CD4-positive, alpha-beta T cell treated with Interleukin-4 for 1 hour (primary cell): Measurements from ENCODE around the gene GADD45GIP1.

Experiments
- DNase-seq, 2 donors: peaks; one replicate each; pipeline ENCODE4 v3.0.0-alpha.2; 2020 to 2022

GADD45GIP1 gene

DNA sequence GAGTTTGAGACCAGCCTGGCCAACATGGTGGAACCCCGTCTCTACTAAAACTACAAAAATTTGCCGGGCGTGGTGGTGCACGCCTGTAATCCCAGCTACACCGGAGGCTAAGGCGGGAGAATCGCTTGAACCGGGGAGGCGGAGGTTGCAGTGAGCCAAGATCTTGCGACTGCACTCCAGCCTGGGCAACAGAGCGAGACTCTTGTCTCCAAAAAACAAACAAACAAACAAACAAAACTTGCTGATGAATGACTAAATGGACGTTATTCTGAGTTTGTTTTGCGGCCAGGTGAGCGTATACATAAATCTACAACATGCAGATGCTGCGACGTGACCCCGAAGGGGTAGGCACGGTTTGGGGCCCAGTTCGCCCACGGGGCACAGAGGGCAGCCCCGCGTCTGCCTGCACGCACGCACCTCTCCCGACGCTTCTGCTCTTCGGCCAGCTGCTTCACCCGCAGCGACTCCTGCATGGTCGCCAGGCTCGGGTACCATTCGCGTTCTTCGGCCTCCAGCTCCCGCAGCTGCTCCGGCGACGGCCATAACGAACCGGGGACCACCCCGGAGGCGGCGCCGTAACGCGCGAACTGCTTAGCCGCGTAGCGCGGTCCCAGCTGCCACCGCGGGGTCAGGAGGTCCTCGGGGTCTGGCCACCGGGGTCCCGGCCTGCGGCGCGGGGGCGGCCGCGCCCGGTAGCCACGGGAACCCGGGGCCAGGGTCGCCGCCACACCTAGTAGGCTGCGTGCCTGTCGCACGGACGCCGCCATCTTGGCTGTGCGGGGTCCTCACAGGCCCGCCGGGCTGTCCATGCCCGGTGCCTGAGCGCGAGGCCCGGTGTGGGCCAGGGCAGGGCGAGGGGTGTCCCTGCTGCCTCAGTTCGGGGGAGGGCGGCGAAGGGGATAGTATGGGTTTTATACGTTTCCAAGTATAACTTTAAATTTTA lies at the start of gene GADD45GIP1:
TSS of gene GADD45GIP1 (minus strand) at position 778 of the 943 bp plus-strand sequence. CDS start at position 767, 11 bp downstream.
- DNase-seq: peak; percentile 80 to 82

DNA sequence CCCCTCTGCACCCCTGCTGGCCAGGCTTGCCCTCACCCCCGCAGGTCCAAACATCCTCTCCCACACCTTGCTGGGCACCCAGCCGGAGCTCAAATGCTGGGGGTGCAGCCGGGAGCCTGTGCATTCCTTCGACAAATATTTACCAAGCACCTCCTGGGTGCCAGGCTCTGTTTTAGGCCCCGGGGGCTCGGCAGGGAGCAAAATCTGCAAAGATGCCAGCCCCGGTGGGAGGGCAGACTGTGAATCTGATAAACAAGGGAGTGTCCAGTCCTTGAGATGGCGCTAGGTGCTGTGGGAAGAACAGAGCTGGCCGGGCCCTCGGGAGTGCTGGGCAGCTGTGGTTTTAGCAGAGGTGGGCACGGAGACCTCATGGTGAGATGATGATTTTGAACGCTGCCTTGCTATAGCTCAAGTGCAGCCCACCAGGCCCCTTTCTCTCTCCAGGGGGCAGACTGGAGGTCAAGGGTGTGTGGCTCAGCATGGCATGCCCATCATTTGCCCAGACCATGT lies 48.9 kb upstream of the GADD45GIP1 start:
- DNase-seq: no peak

DNA sequence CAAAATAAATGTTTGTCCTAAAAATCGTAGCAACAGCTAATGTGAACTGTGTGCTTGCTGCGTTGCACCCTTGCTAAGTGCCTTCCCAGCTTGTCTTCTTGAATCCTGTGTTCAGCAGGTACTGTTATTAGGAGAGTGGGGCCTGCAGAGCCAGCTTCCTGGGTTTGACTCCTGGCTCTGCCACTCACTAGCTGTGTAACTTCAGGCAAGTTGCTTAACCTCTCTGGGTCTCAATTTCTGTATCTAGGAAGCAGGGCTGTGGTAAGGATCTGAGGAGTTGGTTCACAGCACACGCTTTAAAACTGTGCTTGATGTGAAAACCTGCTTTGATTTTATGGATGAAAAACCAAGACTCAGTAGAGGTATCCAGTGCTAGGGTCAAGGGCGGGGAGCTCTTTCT lies 48.2 kb upstream of the GADD45GIP1 start:
- no peak for DNase-seq

DNA sequence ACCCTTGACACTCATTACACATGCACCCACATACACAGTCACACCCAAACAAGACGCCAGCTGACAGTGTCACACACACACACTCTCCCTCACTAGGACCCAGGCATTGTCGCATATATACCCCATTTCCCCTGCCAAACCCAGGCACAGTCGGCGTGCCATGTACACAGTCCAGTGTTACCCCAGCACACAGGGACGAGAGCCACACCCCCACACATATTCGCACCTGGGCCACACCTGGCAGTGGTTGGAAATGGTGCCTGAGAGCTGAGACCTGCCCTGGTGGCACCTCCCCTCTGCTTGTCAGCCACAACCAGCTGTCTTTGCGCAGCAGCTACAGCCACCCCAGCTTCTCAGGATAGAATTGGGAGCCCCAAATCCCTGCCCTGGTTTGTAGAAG lies 47.2 kb upstream of the GADD45GIP1 start:
- DNase-seq: no peak

GRCh38 chr19:13003081-13003480 lies 46.1 kb upstream of the GADD45GIP1 start:
- no peak for DNase-seq

DNA sequence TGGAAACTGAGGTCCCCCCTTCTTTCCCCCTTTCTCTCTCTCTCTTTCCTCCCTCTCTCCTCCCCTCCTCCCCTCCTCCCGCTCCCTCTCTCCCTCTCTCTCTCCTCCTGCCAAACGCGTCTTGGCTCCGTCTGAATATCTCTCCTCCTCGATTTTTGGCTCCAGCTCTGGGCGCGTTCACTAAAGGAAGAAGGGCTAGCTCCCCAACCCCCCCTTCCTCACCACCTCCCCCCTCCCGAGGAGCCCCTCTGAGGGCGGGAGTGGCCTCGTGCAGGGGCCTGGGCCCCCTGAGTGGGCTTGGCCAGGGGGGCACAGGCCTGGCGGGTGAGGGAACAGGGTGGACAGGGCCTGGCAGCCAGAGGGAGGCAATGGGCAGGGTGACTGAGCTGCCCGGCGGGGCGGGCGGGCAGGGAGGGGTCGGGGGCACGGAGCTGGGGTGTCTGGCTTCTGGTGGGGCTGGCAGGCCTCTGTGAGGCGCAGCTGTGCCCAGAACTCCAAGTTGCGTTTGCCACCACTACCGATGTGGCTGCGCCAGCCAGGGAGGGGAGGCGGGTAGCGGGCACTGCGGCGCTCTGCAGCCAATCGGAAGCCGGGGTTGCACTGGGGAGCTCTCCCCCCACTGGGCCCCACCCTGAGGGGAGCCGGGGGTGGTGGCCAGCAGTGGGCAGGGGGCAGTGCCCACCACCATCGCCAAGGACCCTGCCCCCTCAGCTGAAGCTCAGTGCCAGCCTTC lies 45.3 kb upstream of the GADD45GIP1 start:
- DNase-seq: no peak

DNA sequence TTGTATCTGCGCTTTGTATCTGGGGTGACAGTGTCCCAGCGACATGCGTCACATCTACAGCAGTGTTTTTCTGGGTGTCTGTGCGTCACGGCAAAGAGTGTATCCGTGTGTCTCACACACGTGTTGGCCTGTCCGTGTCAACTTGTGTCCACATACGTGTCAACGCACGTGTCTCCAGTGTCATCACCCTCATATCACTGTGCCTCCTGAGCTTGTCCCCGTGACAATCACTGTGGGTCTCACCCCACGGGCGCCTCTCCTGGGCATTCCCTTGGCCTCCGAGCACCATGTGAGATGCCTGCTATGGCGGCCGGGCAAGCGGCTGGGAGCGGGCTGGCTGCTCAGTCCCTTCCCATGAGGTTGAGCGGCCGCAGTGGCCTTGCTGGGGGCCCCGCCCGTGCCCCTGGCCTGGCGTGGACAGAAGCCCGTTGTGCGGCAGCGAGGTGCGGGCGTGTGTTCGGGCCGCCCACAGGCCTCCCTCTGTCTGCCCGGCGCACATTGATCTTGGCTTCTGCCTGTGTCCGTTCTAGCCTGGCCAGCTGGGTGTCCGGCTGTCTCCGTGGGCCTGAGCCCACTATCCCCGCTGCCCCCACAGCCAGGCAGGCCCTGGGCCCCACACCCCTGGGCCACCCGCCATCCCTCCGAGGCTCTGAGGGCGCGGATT lies 44.6 kb upstream of the GADD45GIP1 start:
- DNase-seq: no peak

DNA sequence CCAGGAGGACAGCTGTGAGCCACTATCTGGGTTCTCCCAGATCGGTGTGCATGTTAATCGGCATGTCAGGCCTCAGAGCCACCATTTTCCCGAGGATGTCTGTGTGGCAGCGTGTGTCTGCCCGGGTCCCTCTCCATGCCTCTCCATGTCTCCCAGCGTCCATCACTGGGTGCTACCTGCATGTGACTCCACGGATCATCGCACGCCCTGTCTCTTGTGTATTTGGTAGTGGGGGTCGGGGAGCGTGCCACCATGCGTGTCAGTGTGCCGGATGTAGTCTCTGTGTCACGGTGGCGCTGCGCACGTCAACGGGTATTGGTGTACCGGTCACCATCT lies 44.1 kb upstream of the GADD45GIP1 start:
- no peak for DNase-seq

DNA sequence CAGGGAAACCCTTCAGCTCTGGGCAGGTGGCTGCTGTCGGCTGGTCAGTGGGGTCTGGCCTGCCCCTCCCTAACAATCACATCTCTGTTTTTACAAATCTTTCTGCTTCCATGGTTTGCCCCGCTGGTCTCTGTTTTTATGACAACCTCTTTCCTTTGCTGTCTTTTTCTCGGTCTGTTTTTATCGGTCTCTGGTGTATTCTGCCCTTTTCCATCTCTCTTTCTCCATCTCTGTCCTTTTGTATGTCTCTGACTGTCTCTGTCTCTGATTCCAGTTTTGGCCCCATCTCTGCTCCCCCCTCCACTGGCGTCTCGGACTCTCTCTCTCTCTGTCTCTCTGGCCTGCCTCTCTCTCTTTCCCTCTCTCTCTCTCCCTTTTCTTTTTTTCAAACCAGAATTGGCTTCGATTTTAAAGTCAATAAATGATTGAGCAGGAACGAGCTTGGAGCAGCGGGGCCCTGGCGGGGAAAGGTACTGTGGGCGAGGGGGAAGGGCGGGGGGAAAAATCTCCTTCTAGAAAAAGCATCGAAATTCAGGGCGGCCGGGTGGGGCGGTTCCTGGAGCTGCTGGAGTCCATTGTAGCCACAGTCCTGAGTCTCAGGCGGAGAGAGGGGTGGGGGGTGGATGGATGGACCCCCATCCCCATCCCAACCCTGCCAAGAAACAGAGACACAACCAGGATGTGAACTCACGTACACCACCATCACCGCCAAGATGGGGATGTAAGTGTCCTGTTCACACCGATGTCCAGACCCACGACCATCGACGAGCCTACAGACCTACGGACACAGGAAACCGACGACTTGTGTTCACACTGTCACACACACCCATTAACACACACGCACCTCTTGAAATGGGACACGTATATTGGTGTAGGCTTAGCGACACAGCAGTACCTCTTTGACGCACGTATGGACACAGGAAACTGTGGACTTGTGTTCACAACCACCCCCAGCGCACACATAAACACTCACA lies 41.2 kb upstream of the GADD45GIP1 start:
- DNase-seq: no peak

GRCh38 chr19:12997179-12997966 lies 40.4 kb upstream of the GADD45GIP1 start:
- DNase-seq: no peak

GRCh38 chr19:12996406-12997094 lies 39.5 kb upstream of the GADD45GIP1 start:
- DNase-seq: no peak

GRCh38 chr19:12995596-12996405 lies 38.8 kb upstream of the GADD45GIP1 start:
- peak in 1 of 2 donors; percentile 23 for DNase-seq

- DNase-seq: peak; percentile 59 to 61
Measured at GRCh38 chr19:12994701-12995595, 37.9 kb upstream of the GADD45GIP1 start, which contains the start of gene NFIX. Gene NFIX (plus strand): TSS chr19:12995475. CDS start chr19:12995838, 363 bp downstream.

DNA sequence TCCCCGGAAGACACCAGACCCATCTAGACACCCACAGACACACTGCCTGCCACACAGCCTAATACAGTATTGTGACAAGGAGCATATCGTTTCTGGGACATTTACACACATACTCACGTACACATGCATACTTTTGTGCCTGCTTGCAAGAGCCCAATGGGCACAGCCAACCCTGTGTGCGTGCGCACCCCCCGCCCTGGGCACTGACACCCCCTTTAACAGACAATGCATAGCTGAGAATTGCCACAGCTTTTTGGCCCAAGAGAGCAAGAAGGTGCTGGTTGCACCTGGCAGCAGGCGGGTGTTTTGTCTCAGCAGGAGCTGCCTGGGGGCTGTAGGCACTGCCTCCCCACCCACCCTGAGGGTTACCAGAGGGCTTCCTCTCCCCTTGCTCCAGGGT lies 36.5 kb upstream of the GADD45GIP1 start:
- DNase-seq: no peak

GRCh38 chr19:12992729-12993128 lies 35.7 kb upstream of the GADD45GIP1 start:
- no peak for DNase-seq

DNA sequence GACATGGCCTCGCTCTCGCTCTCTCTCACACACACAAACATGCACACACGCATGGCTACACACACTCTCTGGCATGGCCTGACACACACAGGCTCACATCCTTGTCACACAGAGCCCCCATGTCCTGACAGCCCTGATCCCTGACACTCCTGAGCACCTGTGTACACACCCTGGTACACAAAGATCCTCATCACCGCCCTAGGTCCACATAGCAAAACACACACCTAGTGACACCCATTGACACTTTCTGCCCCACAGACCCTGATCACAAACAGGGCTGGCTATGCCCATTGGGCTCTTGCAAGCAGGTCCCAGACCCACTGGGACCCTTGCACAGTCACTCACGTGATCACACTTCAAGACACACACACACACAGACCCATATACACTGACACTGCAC lies 34.3 kb upstream of the GADD45GIP1 start:
- DNase-seq: no peak

DNA sequence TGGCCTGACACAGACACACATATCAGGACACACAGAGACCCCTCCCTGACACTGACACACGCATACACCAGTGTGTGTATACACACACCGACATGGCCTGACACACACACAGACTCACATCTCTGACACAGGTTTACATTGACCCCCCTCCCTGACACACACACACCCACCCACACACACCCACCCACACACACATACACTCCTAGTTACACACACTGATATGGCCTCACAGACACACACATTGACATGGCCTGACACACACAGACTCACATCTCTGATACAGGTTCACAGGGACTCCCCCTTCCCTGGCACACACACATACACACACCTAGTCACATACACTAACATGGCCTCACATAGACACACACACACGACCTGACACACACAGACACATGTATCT lies 33.8 kb upstream of the GADD45GIP1 start:
- DNase-seq: no peak

DNA sequence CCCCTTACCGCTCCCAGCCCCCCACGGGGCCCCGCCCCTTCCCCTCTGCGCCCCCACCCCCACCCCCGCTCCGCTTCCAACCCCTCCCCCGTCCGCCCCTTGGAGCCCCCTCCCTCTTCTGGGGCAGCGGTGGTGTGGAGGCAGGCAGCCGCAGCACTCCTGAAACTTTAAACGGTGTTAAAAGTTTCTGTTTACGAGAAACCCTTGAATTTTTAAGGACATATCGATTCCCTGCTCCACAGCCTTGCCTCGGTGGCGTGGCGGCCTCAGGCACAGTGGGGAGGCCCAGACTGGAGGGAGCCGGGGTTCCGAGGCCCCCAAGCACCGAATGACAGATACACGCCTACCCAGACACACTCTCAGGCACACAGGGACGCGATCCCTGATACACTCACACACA lies 33.4 kb upstream of the GADD45GIP1 start:
- no peak for DNase-seq
